GM12865 (cell line): ENCODE data around the gene ZNRF3.
"Not testable (repeated sequence)": the region's sequence is repeated elsewhere in the genome, so short reads cannot be mapped to it uniquely, and the experiment has no call there.

ENCODE experiments used
- DNase-seq: peaks from one replicate; pipeline ENCODE4 v3.0.0; 2010; ENCODE audit warnings: low read depth
- H3K4me3 ChIP-seq: 2 replicates; pipeline ENCODE4 v1.5.1; 2011; ENCODE audit warnings: mild to moderate bottlenecking, low read depth, low read length, control low read depth
- TF ChIP-seq, protein P1 (sequence below): IDR thresholded peaks from 2 replicates; pipeline ENCODE4 v1.5.1; 2011; ENCODE audit warnings: low read length, control low read depth, low read depth, inconsistent platforms; ENCODE audit not compliant: insufficient read depth; ENCODE audit errors: missing control alignments

Gene ZNRF3

GRCh38 chr22:28947125-28947524 is 63.8 kb downstream of the ZNRF3 start:
- H3K4me3 ChIP-seq, result no peak overlapping the region

GRCh38 chr22:28948424-28948823 is 65.1 kb downstream of the ZNRF3 start:
- no peak for DNase-seq
- no peak overlapping the region for H3K4me3 ChIP-seq
- TF ChIP-seq, protein P1, sequence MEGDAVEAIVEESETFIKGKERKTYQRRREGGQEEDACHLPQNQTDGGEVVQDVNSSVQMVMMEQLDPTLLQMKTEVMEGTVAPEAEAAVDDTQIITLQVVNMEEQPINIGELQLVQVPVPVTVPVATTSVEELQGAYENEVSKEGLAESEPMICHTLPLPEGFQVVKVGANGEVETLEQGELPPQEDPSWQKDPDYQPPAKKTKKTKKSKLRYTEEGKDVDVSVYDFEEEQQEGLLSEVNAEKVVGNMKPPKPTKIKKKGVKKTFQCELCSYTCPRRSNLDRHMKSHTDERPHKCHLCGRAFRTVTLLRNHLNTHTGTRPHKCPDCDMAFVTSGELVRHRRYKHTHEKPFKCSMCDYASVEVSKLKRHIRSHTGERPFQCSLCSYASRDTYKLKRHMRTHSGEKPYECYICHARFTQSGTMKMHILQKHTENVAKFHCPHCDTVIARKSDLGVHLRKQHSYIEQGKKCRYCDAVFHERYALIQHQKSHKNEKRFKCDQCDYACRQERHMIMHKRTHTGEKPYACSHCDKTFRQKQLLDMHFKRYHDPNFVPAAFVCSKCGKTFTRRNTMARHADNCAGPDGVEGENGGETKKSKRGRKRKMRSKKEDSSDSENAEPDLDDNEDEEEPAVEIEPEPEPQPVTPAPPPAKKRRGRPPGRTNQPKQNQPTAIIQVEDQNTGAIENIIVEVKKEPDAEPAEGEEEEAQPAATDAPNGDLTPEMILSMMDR, result no peak

More at GRCh38 chr22:28947125-28947524, 63.8 kb downstream of the ZNRF3 start:
- DNase-seq, result no peak
- TF ChIP-seq, protein P1, result no peak

- DNase-seq, H3K4me3 ChIP-seq: not testable (repeated sequence)
Measured at GRCh38 chr22:28948860-28949551, 65.6 kb downstream of the ZNRF3 start.

DNA sequence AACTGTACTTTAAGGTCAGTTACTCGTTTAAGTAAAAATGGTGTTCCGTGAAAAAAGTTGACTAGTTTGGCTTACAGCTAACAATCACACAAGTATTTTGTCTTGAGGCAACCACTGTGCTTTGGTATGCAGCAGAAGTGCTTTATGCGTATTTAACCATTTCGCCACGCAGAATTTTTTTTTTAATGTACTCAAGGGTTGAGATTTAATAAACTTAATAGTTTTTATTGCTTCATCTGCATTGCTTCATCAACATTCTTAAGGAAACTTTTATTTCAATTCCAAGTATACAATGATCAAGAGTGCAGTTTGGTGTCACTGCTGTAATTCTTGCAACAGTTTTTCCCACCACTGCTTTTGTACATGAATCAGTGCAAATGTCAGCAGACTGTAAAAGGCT is 66.4 kb downstream of the ZNRF3 start:
- no peak for DNase-seq
- TF ChIP-seq, protein P1, result no peak
- H3K4me3 ChIP-seq, result no peak overlapping the region

DNA sequence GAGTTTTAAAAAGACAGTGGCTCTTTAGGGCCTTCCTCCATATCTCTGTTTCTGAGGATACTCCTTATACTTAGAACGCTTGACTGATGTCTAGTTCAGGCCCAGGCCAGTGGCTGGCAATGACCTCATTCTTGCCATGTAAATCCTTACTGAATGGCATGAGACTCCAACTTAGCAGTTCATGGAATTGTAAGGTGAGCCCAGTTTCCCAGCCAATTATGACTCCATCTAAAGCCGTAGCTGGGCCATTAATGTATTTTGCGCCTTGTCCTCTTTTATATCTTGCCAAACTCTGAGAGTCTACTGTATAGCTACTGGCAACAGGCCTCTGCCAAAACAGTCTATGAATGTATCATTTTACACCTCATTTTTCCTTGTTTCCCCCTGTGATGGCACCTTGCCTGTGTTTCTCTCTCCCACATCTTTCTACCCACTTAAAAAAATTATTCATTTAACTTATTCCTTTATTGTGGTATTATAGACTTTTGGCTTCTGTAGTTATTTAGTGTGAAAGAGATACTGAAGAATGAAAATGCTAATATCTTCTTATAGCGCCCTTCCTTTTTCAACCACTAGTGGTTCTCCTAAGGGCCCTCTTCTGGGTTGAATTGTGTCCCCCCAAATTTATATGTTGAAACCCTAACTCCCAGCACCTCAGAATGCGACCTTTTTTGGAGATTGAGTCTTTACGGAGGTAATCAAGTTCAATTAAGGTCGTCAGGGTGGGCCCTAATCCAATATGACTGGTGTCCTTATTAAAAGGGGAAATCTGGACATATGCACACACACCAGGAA is 67.4 kb downstream of the ZNRF3 start:
- no peak for DNase-seq
- H3K4me3 ChIP-seq, result no peak overlapping the region
- TF ChIP-seq, protein P1, result no peak

DNA sequence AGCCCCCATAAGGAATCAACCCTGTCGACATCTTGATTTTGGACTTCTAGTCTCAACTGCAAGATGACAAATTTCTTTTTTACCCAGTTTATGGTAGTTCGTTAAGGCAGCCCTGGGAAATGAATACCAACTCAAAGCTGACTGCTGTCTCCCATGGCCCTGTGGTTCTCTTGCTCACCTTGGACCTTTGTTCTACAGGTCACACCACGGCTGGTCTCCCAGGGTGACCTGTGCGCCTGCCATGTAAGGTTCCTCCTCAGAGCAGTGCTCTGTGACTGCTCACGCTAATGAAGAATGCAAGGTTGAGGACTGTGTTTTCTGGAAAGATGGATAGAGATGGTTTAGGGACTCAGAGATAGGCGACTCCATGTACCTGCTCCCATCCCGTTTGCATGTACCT is 68.2 kb downstream of the ZNRF3 start:
- no peak overlapping the region for H3K4me3 ChIP-seq
- TF ChIP-seq, protein P1, result no peak
- DNase-seq, result no peak

GRCh38 chr22:28951969-28952521 is 68.7 kb downstream of the ZNRF3 start:
- TF ChIP-seq, protein P1, result no peak
- no peak overlapping the region for H3K4me3 ChIP-seq
- no peak for DNase-seq
